Mammary epithelial cell (primary cell): Measurements from ENCODE around the gene LYPD6.

Source experiments
- EZH2 ChIP-seq: IDR thresholded peaks from 2 replicates; pipeline ENCODE4 v1.6.1; 2012; ENCODE audit warnings: low read length, inconsistent platforms, borderline replicate concordance
- TF ChIP-seq, protein P1 (sequence below), 2 donors: IDR thresholded peaks in 1 of 2; conservative IDR thresholded peaks in 1 of 2; 2 replicates each; pipeline ENCODE4 v1.5.1; 2011 to 2012; ENCODE audit warnings: inconsistent platforms in 2 of 2, low read length in 2 of 2, mild to moderate bottlenecking in 2 of 2, control low read depth in 1 of 2, low read depth in 1 of 2; ENCODE audit not compliant: insufficient read depth in 1 of 2; ENCODE audit errors: extremely low read depth in 1 of 2

DNA sequence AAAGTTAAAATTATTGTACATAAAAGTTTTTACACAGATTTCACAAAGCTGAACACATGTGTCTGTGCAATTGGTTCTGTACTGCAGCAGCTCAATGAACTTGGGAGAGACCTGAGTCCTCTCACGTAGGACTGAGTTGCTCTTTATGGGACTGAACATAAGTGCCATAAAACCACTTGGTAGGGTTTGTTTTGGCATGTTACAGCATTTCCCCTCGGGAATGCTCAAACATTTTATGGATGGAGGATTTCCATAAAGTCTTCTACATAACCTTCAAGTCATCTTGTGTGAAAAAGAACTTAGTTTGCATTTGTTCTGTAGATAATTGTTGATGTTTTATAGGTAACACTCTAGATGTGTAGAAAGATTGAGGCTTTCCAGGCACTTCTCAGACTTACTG, 15.9 kb downstream of the LYPD6 start:
- TF ChIP-seq, protein P1, sequence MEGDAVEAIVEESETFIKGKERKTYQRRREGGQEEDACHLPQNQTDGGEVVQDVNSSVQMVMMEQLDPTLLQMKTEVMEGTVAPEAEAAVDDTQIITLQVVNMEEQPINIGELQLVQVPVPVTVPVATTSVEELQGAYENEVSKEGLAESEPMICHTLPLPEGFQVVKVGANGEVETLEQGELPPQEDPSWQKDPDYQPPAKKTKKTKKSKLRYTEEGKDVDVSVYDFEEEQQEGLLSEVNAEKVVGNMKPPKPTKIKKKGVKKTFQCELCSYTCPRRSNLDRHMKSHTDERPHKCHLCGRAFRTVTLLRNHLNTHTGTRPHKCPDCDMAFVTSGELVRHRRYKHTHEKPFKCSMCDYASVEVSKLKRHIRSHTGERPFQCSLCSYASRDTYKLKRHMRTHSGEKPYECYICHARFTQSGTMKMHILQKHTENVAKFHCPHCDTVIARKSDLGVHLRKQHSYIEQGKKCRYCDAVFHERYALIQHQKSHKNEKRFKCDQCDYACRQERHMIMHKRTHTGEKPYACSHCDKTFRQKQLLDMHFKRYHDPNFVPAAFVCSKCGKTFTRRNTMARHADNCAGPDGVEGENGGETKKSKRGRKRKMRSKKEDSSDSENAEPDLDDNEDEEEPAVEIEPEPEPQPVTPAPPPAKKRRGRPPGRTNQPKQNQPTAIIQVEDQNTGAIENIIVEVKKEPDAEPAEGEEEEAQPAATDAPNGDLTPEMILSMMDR (conservative IDR thresholded peaks at IDR 0.05 in 1 of 2, IDR thresholded peaks at IDR 0.05 in 1 of 2; ENCODE audit: extremely low read depth in 1 of 2, insufficient read depth in 1 of 2, low read depth in 1 of 2, low read length in 2 of 2), result no peak
- no peak for TF ChIP-seq EZH2
